Activated T-cell treated with anti-CD3 and anti-CD28 coated beads for 1 hour (primary cell): ENCODE measurements around the gene SRGAP2B.
"Not testable (repeated sequence)": the region's sequence is repeated elsewhere in the genome, so short reads cannot be mapped to it uniquely, and the experiment has no call there.

Experiments used
- DNase-seq: peaks from one replicate; pipeline ENCODE4 v3.0.0-alpha.2; 2020; ENCODE audit warnings: low read depth

Gene SRGAP2B

DNA sequence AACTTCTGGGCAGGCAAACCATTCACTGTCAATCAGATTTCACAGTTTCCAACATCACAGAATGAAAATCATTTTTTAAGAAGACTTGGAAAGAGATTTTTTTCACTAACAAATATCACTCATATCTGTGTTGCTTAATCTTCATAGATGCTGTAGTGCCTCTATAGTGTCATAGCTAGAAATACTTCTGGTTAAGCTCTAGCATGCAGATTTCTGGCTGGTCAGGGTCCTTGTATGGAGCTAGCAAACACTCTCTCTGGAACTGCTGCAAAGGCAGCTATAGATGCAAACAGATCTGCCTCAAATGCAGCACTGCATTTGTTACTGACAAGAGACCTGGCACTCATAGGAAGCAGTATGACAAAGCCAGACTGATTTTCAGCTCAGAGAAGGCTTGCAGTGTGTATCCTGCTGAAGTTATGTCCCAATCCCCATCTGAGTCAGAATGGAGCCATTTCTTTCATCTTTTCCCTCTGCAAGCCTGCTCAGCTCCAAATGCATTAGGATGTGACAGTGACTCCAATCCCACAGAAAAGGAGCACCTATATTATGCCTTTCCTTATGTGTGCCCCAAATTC is 99.2 kb downstream of the SRGAP2B start:
- DNase-seq: not testable (repeated sequence)

DNA sequence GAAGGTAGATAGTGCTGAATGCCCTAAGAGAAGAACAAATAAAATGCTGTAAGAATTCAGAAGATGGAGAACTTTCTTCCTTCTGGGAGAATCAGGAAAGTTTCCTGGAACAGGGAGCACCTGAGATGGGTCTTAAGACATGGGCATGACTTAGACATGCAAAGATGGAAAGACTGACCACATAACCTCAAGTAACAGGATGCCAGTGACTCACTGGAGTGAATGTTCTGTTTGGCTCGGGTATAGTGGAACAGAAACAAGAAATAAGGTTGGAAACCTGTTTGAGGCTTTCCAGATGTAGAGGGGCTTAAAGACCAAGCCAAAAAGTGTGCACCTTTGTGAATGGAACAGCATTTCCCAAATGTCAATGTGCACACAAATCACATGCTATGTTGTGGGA is 102.2 kb downstream of the SRGAP2B start:
- DNase-seq: not testable (repeated sequence)

DNA sequence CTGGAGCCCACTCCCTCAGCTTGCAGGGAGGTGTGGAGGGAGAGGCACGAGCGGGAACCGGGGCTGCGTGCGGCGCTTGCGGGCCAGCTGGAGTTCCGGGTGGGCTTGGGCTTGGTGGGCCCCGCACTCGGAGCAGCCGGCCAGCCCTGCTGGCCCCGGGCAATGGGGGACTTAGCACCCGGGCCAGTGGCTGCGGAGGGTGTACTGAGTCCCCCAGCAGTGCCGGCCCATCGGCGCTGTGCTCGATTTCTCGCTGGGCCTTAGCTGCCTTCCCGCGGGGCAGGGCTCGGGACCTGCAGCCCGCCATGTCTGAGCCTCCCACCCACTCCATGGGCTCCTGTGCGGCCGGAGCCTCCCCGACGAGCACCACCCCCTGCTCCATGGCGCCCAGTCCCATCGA is 104.5 kb downstream of the SRGAP2B start:
- DNase-seq: not testable (repeated sequence)

GRCh38 chr1:144987131-144987530 is 108.0 kb downstream of the SRGAP2B start:
- not testable (repeated sequence) for DNase-seq

DNA sequence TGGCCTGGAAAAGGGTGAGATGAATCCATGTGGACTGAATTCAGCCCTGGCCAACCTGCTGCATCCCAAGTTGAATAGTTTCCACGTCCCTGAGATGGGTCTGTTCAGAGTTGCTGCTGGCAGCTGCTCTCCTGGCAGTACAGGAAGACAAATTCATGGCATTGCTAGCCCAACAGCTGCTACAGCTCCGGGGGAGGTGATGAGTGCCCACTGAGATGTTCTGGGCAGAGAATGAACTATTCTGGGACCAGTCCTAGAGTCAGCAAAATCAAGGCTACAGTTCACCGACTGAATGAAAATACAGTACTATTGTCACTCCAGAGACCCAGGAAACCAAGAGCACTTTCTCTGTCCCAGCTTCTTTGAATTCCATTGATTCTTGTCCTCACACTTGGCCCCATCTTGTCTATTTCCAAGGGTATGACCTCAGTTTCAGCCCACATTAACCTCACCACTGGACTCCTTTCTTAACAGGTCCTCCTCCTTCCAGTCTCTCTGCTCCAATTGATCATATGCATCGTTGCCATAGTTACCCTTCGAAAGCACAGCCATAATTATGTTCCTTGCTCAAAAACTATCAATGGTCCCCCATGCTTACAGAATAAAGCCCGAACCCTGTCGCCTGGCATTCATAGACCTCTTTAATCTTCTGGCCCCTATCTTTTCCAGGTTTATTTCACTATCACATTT is 108.8 kb downstream of the SRGAP2B start:
- not testable (repeated sequence) for DNase-seq

DNA sequence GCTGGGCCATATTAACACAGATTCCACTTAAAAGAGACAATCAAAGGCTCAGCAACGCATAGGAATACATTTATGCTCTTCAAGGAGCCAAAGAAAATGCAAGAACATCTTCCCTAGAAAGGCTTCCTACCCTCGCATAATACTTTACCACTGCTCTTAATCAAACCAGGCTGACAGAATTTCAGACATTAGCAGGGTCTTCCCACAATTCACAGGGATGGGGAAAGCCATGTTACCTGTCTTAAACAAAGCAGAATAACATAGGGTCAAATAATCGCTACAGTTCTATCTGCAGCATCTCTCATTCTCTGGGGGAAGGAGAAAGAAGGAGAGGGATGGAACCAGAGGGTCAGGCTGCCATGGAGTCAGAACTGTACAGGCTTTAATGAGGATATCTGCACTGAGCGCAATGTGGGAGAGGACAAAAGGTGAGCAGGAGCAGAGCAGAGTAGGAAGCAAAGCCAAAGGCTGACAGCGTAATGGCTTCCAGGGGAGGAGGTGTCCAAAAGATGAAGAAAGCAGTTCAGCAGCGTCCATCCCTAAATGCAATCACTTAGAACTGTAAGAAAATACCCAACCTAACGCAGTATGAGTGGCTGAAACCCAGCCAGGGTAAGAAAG is 109.5 kb downstream of the SRGAP2B start:
- DNase-seq: not testable (repeated sequence)

DNA sequence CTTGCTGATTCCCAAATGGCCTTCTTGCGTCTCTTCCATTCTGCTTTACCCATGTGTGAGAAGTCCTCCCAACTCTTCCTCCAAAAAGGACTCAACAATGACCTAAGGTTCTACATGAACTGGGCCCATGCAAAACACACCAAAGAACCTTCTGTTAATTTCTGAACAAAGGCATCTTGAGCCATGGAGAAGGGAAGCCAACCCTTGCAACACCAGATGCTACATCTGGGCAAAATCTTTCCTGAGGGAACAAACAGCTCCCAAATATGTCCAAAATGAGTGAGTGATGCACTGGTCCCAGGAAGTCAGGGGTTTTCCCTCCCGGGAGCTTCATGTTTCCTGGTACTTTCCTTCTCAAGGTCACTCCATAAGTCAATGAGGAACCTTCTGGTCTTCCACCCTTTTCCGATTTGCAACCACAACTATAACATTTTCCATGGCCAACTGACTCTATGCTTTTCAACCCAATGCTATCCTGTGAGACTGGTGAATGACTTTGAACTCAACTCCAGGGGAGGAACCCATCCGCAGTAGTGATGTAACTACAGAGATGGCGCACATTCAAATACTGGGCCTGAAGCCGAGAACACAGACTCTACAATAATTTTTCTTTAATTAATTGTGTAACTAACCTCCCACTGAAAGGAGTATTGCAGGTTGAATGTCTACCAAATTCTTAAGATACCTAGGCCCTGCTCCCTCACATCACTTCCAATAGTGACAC is 112.2 kb downstream of the SRGAP2B start:
- not testable (repeated sequence) for DNase-seq

DNA sequence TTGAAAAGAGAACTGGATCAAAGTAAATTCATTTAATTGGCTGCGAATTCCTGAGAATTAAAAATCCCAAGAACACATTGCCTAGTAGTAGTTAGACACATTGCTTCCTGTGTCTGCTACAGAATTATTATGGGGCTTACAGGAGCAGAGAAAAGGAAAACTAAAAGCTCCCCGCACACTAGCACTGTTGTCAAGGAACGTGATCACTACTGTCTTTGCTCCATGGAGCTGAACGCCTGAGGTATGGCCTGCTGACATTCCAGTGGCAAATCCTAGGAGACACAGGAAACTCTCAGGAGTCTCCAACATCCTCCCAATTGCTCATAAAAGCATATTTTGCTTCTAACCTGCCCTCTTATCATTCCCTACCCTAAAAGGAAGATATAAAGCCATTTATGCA is 114.0 kb downstream of the SRGAP2B start:
- not testable (repeated sequence) for DNase-seq

DNA sequence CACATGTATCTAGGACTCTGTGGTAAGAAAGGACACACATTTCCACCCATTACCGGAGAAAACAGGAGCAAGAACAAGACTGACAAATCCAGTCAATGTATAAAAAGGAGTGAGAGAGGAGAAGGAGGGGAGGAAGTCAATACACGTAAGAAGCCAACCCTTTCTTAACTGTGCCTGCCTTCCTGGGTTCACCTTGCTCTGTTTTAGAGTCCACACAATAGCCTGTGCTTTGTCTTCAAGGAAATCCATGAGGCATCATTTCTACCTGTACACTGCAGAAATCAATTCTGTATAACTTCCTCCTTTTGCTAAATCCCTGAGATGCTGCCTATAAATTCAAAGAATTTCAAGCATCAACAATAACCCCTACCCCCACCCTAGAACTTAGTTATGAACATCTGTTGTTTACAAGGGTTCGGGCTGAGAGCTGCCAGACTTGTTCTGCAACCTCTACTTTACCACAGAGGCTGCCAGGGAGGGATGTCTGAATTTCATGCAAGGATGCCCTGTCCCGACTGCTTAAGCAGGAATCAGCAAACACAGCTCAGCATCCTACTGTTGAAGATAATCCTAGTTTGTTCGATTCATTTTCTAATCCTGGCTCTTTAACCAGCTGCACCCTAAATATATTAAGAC is 115.0 kb downstream of the SRGAP2B start:
- not testable (repeated sequence) for DNase-seq

DNA sequence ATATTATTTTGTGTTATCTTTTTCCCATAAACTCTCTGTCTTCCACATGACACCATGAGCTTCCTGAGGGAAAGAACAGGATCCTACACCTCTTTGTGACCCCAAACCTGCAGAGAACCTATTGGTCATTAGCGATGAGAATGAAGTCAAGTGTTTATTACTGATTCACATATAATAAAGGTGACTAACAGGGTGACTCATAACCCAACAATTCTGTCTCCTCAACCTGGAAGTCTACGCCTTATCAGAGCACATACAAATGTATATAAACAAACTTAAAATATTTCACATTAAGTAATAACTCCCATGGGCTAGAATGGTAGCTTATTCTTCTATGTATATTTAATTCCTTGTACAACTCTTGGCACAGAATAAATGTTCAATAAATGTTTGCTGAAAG is 117.3 kb downstream of the SRGAP2B start:
- DNase-seq: not testable (repeated sequence)

DNA sequence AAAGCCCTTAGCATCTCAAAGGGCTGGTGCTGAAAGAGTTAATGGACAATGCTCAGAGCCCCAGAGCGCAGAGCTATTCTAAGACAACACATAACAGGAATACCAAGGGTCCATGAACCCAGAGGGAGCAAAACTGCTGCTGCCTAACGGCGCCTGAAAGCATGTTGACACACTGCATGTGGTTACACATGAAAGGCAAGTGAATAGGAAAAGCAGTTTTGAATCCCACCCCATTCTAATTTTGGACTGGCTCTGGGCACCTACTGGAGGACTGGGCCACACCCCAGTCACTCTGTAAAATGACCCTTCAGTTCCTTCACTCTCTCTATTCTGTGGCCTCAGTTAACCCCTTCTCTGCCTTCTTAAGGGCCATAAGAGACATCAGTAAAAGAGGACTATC is 123.2 kb downstream of the SRGAP2B start:
- not testable (repeated sequence) for DNase-seq

DNA sequence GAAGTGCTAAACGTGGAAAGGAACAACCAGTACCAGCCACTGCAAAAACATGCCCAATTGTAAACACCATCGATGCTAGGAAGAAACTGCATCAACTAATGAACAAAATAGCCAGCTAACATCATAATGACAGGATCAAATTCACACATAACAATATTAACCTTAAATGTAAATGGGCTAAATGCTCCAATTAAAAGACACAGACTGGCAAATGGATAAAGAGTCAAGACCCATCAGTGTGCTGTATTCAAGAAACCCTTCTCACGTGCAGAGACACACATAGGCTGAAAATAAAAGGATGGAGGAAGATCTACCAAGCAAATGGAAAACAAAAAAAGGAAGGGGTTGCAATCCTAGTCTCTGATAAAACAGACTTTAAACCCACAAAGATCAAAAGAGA is 128.6 kb downstream of the SRGAP2B start:
- not testable (repeated sequence) for DNase-seq

GRCh38 chr1:144964765-144965164 is 130.4 kb downstream of the SRGAP2B start:
- DNase-seq: not testable (repeated sequence)

- DNase-seq: not testable (repeated sequence)
These were observed 130.9 kb downstream of the SRGAP2B start for GRCh38 chr1:144964186-144964585.

DNA sequence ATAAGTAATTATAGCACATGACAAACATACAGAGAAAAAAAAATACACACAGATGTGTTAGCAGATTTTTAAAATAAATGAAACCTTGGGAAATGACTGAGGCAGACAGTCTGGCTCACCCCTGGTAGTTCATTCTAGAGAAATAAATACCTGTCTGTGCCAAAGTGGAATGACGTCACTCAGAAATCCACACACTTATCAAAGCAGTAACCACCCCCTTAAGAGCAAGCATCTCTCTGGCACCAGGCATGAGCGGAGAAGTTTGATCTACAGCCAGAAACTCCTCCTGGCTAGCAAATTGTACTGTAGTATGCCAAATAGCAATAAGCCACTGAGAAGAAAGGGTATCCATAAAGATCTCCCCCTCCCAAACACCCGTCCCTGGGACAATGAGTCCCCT is 131.6 kb downstream of the SRGAP2B start:
- DNase-seq: not testable (repeated sequence)

- DNase-seq: not testable (repeated sequence)
These were observed 133.2 kb downstream of the SRGAP2B start for GRCh38 chr1:144961604-144962583.

GRCh38 chr1:144960929-144961488 is 134.1 kb downstream of the SRGAP2B start:
- DNase-seq: not testable (repeated sequence)

DNA sequence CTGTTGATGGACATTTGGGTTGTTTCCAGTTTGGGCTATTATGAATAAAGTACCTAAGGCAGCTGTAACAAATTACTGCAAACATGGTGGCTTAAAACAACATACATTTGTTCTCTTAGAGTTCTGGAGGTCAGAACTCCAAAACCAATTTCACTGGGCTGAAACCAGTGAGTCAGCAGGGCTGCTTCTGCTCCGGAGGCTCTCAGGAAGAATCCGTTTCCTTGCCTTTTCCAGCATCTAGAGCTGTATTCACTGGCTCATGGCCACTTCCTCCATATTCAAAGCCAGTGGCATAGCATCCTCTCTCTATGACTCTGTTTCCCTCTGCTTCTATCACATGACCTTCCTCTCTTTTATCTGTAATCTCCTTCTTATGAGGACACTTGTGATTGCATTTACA is 146.7 kb downstream of the SRGAP2B start:
- DNase-seq: not testable (repeated sequence)

DNA sequence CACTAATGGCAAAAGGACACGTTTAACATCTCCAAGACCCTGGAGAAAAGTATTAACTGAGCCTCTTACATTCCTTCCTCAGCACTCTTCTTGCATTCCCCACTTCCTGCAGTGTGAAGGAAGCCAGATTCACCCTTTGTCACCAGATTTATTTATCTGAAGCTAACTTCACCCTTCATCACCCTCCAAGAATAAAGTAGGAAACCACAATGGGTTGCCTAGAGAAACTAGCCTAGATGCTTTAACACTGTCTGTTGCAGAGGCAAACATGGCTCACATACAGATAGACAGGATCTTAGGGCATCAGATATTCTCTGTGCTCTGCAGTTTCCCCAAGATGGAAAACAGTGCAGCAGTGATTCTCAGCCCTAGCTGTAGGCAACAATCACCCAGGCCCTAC is 147.6 kb downstream of the SRGAP2B start:
- DNase-seq: not testable (repeated sequence)
